ENCODE results near the gene NPBWR2.

GRCh38 chr20:64149809-64150560 lies 42.6 kb upstream of the NPBWR2 start:
- TF ChIP-seq CTCF (IDR thresholded peaks at IDR 0.05; ENCODE audit: insufficient read depth, low read depth, low read length) (no peak), EZH2 (IDR thresholded peaks at IDR 0.05; ENCODE audit: insufficient read depth, low read length) (no peak)

Measured in astrocyte (in vitro differentiated cells and primary cell).